Measurements from ENCODE around the gene NKX1-1.

GRCh38 chr4:1409491-1410425, 3.5 kb upstream of the NKX1-1 start:
- TF ChIP-seq CTCF (conservative IDR thresholded peaks at IDR 0.05 in 1 of 2, IDR thresholded peaks at IDR 0.05 in 1 of 2; ENCODE audit: low read depth in 1 of 2, low read length in 2 of 2) (no peak), EZH2 (IDR thresholded peaks at IDR 0.05; ENCODE audit: low read length, missing control alignments) (no peak)
